IgD-negative memory B cell (primary cell): ENCODE results near the gene PLXNB3. TPM values are rescaled to one million over a fixed set of nuclear protein-coding genes. Genes with fewer than 3 reads are reported as not detected.

Source experiments
- H3K27ac Mint-ChIP-seq, 3 donors: one replicate each; pipeline ENCODE4 v1.8.0; 2020 to 2022; ENCODE audit warnings: mild to moderate bottlenecking in 3 of 3, mixed read lengths in 3 of 3, moderate library complexity in 1 of 3
- H3K27me3 Mint-ChIP-seq: one replicate; pipeline ENCODE4 v1.8.0; 2021; ENCODE audit warnings: mixed read lengths
- H3K36me3 Mint-ChIP-seq: one replicate; pipeline ENCODE4 v1.8.0; 2020; ENCODE audit warnings: mild to moderate bottlenecking, mixed read lengths
- H3K4me1 Mint-ChIP-seq, 3 donors: one replicate each; pipeline ENCODE4 v1.8.0; 2020 to 2022; ENCODE audit warnings: mixed read lengths in 3 of 3, mild to moderate bottlenecking in 1 of 3
- H3K4me3 Mint-ChIP-seq, 4 donors: one replicate each; pipeline ENCODE4 v1.8.0; 2020 to 2022; ENCODE audit warnings: mild to moderate bottlenecking in 4 of 4, mixed read lengths in 4 of 4, moderate library complexity in 3 of 4
- H3K9me3 Mint-ChIP-seq, 3 donors: one replicate each; pipeline ENCODE4 v1.8.0; 2020 to 2021; ENCODE audit warnings: mixed read lengths in 3 of 3, mild to moderate bottlenecking in 1 of 3
- polyA plus RNA-seq: library from polyadenylated mRNA; unstranded; fragments of 300-500 nt; fragmentation: Illumina TruSeq; gene quantifications from one replicate; pipeline ENCODE4 v1.2.3, GENCODE V29; 2021

PLXNB3 gene
- polyA plus RNA-seq: not detected

- H3K4me3 Mint-ChIP-seq: peak within 1 kb of the TSS in 1 of 4 donors; percentile 41
- no peak within 1 kb of the TSS for H3K27ac Mint-ChIP-seq
- peaks cover 2% of the 10 kb centered on the region for H3K27me3 Mint-ChIP-seq
These were observed at the start of gene PLXNB3 for GRCh38 chrX:153763989-153764755. Gene PLXNB3 (plus strand): TSS chrX:153764249. CDS start chrX:153765536, 1,287 bp downstream.

DNA sequence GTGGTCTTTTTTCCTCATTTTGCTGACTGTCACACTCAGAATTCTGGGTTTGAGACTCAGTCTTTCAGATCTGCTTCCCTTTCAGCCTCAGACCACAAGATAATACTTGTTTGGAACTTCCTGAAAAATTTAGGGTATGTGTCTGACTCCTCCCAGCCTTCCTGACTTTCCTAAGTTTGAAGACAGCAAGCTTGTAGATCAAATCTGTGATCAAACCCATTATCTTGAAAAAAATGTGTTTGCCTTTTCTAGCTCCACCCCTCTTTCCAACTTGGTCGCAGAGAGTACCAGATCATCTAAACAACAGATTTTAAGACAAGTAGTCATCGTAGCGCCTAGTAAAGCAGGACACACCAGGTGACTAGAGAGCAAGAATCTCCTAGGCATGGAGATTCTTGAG lies 49.8 kb upstream of the PLXNB3 start:
- Mint-ChIP-seq H3K4me1 (peaks cover 0 to 4% (median 0%) of the 10 kb centered on the region in 3 donors), H3K4me3 (no peak overlapping the region), H3K36me3 (no peaks in the 10 kb centered on the region)

More at GRCh38 chrX:153763989-153764755, at the start of gene PLXNB3:
- Mint-ChIP-seq H3K36me3 (no peaks in the 10 kb centered on the region), H3K4me1 (peaks cover 0 to 4% (median 2%) of the 10 kb centered on the region in 3 donors), H3K9me3 (no peaks in the 10 kb centered on the region)

GRCh38 chrX:153717445-153717844 lies 46.6 kb upstream of the PLXNB3 start:
- Mint-ChIP-seq H3K27ac (no peak overlapping the region), H3K4me3 (no peak overlapping the region), H3K4me1 (peaks cover 0 to 9% (median 4%) of the 10 kb centered on the region in 3 donors), H3K27me3 (no peaks in the 10 kb centered on the region), H3K9me3 (peaks cover 0 to 3% (median 0%) of the 10 kb centered on the region in 3 donors), H3K36me3 (no peaks in the 10 kb centered on the region)

More for the DNA sequence above, 49.8 kb upstream of the PLXNB3 start:
- H3K27ac Mint-ChIP-seq: no peak overlapping the region
- peaks cover 3% of the 10 kb centered on the region for H3K27me3 Mint-ChIP-seq
- H3K9me3 Mint-ChIP-seq: peaks cover 0 to 3% (median 0%) of the 10 kb centered on the region in 3 donors

DNA sequence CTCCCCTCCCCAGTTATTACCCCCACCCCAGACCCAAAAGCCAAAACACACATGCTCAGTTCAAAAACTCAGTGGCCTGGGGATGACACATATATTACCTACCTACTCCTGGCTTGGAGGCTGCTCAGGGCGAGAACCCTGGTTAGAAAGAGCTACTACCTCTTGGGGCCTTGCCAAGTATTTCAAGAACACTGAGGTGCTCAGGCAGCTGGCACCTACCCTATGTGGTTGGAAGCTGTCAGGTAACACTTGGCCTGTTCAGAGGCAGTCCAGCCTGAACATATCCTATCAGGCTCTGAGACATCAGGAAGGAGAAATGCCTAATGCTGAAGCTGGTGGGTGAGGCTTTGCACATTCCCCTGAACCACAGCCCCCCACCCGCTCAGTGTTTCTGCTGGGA lies 44.8 kb upstream of the PLXNB3 start:
- Mint-ChIP-seq H3K9me3 (no peaks in the 10 kb centered on the region), H3K36me3 (no peaks in the 10 kb centered on the region), H3K4me1 (peaks cover 0 to 13% (median 4%) of the 10 kb centered on the region in 3 donors), H3K27me3 (no peaks in the 10 kb centered on the region), H3K27ac (no peak overlapping the region), H3K4me3 (peak overlapping the region in 1 of 4 donors; percentile 38)

DNA sequence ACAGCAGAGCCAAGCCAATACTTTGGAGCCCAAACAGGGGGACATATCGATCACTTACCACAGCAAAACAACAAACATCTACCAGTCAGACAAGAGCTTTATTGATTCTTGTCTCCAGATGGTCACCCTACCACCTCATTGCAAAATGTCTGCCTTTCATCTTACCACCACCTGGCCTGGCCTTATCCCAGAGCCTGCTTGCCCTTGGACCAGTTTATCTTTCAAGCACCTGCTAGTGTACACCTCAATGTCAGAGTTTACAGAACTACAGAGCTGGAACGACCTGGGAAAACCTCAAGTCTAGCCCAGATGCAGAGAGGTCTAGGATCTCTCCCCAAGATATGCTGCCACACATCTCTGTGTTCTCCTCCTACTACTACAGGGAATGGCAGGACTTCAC lies 44.3 kb upstream of the PLXNB3 start:
- Mint-ChIP-seq H3K9me3 (no peaks in the 10 kb centered on the region), H3K4me3 (peak overlapping the region in 1 of 4 donors; percentile 38), H3K27ac (no peak overlapping the region), H3K4me1 (peaks cover 0 to 13% (median 4%) of the 10 kb centered on the region in 3 donors), H3K36me3 (no peaks in the 10 kb centered on the region), H3K27me3 (no peaks in the 10 kb centered on the region)

DNA sequence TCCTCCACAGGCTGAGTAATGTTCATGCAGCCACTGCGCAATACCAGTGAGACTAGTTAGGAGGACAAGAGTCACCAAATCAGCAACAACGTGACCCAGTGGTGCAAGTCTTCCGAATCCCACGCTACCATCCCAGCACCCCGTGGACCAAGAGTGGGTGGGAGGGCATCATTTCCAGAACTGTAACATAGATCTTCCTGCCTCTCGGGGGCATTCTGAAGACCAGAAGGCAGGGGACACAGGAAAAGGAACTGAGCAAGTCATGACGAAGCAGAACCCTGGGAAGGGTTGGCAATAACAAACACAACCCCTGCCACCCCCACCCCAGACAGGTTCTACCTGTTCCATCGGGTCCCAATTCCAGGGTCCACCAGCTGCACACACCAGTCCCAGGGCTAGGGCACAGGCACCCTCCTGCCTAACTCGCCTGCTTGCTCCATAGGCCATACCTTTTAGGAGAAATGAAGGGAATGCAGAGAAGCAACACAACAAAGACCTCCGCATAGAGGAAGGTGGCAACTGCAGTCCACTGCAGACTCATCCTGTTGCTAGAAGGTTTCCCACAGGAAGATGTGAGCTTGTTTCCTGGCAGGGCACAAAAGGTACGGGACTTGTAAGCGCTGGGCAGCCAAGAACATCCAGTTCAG lies 41.2 kb upstream of the PLXNB3 start:
- Mint-ChIP-seq H3K9me3 (no peaks in the 10 kb centered on the region), H3K27ac (peak overlapping the region in 2 of 3 donors; percentile 83 to 91), H3K36me3 (no peaks in the 10 kb centered on the region), H3K4me3 (peak overlapping the region; percentile 82 to 92 (median 90)), H3K4me1 (peaks cover 0 to 21% (median 12%) of the 10 kb centered on the region in 3 donors), H3K27me3 (peaks cover 2% of the 10 kb centered on the region)

DNA sequence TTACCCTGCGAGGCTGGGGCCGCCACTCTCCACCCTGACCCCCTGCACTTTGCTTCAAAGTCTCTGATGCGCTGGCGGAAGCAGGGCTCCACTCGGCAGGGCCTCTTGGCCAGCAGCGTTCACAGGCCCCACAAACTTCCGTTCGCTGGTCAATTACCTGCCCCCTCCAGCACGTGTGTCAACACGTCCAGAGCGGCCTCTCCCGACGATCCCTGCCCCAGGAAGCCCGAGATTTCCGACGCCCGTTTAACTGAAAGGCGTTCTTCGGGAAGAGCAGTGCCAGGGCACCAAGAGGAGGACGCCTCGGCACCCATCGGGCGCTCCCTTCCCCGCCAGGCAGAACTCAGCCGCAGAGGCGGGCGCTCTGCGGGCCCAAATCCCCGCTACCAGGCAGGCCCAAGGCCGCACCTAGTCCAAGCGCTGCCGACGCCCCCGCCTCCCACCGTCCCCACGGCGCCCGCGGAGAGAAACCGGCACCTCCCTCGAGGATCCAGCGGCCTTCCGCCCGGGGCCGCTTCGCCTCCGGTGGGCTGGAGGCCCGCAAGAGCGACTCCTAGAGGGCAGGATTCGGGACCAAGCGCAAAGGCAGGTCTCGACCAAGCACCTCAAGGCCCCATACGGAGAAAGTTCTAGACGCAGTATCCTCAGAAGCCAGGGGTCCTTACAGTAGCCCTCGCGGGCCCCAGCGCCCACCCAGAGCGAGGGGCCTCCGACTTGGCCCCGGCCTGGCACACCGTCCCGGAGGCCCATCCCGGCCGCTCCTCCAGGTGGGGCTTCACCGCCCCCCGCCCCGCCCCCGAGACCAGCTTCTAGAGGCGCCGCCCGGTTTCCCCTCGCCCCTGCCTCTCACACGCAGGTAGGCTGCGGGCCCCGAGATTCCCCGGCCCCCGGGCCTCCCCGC lies 40.4 kb upstream of the PLXNB3 start:
- Mint-ChIP-seq H3K27me3 (peaks cover 2% of the 10 kb centered on the region), H3K36me3 (no peaks in the 10 kb centered on the region), H3K4me1 (peaks cover 0 to 22% (median 13%) of the 10 kb centered on the region in 3 donors), H3K27ac (peak overlapping the region; percentile 77 to 91 (median 83)), H3K4me3 (peak overlapping the region; percentile 82 to 92 (median 90)), H3K9me3 (no peaks in the 10 kb centered on the region)

DNA sequence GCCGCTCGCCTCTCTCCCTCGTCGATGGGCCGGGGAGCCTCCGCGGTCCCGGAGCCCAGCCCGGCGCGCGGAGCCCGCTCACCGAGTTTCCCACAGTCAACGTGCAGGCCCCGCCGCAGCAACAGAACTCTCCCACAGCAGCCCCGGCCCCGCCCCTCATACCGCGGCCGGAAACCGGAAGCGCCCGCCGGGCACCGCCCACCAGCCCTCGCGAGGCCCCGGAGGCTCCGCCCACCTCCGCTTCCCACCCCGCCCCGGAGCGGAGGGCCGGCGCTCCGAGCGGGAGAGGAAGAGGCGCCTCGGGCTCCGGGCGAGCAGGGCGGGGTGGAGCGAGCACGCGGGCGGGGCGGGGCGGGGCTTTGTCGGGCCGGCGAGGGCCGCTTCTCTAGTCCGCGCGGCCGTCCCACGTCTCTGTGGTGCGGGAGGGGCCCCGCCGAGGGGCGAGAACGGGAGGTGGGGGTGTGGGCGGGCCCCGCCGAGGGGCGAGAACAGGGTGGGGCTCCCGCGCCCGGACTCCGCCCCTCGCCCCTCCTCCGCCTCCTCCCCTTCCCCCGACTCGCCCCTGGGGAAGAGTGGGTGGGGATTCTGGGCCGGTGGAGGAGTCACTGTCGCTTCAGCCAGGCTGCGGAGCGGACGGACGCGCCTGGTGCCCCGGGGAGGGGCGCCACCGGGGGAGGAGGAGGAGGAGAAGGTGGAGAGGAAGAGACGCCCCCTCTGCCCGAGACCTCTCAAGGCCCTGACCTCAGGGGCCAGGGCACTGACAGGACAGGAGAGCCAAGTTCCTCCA lies 39.6 kb upstream of the PLXNB3 start, which contains the start of the genes ABCD1 and BCAP31:
ABCD1 (plus strand) TSS at position 605 of the 787 bp plus-strand sequence. CDS start 411 bp downstream, outside the sequence.
BCAP31 (minus strand) TSS at position 136 of the 787 bp plus-strand sequence. CDS start 1,143 bp downstream, outside the sequence.
- H3K4me1 Mint-ChIP-seq: peaks cover 0 to 19% (median 14%) of the 10 kb centered on the region in 3 donors
- H3K36me3 Mint-ChIP-seq: no peaks in the 10 kb centered on the region
- H3K27ac Mint-ChIP-seq: peak within 1 kb of the TSS; percentile 77 to 91 (median 83)
- peak within 1 kb of the TSS; percentile 82 to 92 (median 90) for H3K4me3 Mint-ChIP-seq
- peaks cover 2% of the 10 kb centered on the region for H3K27me3 Mint-ChIP-seq
- no peaks in the 10 kb centered on the region for H3K9me3 Mint-ChIP-seq

- Mint-ChIP-seq H3K27ac (peak overlapping the region in 1 of 3 donors; percentile 91), H3K4me3 (peak overlapping the region in 2 of 4 donors; percentile 41 to 92), H3K36me3 (no peaks in the 10 kb centered on the region), H3K9me3 (no peaks in the 10 kb centered on the region), H3K4me1 (peaks cover 0 to 19% (median 15%) of the 10 kb centered on the region in 3 donors), H3K27me3 (peaks cover 2% of the 10 kb centered on the region)
These were observed 38.8 kb upstream of the PLXNB3 start for GRCh38 chrX:153725039-153725831.

GRCh38 chrX:153725832-153726285 lies 38.2 kb upstream of the PLXNB3 start:
- Mint-ChIP-seq H3K4me3 (peak overlapping the region in 3 of 4 donors; percentile 75 to 86 (median 78)), H3K27ac (peak overlapping the region in 1 of 3 donors; percentile 86), H3K27me3 (peaks cover 2% of the 10 kb centered on the region), H3K4me1 (peaks cover 4 to 19% (median 16%) of the 10 kb centered on the region in 3 donors), H3K9me3 (no peaks in the 10 kb centered on the region), H3K36me3 (no peaks in the 10 kb centered on the region)

DNA sequence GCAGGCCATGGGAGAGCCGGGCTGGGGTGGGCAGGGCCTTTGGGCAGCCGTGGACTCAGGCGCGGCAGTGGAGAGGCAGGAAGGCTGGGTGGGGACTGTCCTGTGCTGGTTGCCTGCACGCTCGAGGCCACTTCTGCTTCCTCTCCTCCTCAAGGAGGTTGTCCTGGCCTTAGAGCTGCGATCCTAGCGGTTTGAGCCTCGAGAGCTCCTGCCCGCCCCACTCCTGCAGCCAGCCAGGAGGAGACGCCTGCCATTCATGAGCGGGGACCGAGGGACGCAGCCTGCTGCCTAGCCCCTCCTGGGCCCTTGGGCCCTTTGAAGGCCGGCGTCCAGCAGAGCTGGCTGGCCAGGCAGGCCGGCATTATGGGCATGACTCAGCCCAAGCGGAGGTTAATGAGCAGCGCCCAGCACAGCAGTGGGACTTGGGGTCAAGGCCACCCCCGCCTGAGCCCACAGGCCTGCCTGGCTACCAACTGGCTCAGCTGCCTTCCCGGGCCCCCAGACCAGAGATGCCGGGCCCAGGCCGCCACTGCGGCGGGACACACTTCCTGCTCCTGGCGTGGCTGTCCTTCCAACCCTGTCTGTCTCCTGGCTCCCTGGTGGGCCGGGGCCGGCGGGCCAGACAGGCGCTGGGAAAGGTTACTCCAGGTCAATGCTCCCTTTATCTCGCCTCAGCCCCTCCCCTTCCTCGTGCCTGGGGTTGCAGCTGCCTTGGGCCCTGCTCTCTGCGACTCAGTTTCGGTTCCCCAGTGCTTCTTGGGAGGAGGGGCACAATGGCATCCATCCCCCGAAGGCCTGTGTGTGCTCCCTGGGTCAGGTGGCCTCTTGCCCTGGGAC lies 37.5 kb upstream of the PLXNB3 start:
- H3K36me3 Mint-ChIP-seq: no peaks in the 10 kb centered on the region
- peaks cover 10 to 23% (median 16%) of the 10 kb centered on the region in 3 donors for H3K4me1 Mint-ChIP-seq
- peaks cover 2% of the 10 kb centered on the region for H3K27me3 Mint-ChIP-seq
- H3K9me3 Mint-ChIP-seq: peaks cover 0 to 4% (median 2%) of the 10 kb centered on the region in 3 donors
- H3K4me3 Mint-ChIP-seq: peak overlapping the region; percentile 70 to 92 (median 78)
- H3K27ac Mint-ChIP-seq: peak overlapping the region; percentile 85 to 98 (median 86)
